GM18861 (cell line): ENCODE measurements around the gene AHCY.
"Not testable (repeated sequence)": the region's sequence is repeated elsewhere in the genome, so short reads cannot be mapped to it uniquely, and the experiment has no call there.

Experiments used
- ATAC-seq: cut with Tn5 transposase; IDR thresholded peaks from one replicate; pipeline ENCODE4 v1.9.1; 2021; ENCODE audit not compliant: unreplicated experiment

The AHCY gene

DNA sequence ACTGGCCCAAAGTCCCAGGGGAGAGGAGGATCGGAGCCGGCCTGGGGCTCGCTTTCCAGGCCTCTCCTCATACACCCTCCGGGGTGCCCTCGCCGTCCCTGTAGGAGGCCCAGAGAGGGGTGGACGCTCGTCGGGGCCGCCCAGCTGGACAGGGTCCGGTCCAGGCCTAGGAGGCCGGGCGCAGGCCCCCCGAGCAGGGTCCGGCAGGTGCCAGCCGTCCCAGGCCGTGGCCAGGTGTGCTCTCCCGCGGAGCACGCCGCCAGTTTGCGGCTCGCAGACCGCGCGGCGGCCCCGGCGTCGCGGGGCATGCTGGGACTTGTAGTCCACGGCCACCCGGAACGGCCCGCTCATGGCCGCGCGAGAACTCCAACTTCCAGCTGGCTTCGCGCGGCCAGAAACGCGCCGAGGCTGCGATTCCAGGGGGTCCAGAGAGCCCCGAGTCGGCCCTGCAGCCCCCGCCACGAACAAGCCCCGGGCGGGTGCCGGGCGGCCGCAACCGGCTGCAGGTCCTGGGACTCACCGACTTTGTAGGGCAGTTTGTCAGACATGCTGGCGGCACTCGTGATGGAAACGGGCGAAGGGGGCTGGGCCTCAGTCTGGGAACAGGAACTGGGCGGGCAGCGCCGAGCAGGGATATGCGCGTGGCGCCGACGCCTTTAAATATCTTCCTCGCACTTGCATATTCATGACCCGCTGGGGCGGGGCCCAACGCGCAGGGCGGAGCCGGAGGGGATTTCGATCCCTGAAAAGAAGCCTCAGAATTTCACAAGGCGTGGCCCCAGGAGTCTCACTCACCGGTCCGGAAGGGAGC is at the start of gene AHCY:
TSS of gene AHCY (minus strand) at position 633 of the 811 bp plus-strand sequence. CDS start at position 548, 85 bp downstream.
- peak; percentile 88 for ATAC-seq

DNA sequence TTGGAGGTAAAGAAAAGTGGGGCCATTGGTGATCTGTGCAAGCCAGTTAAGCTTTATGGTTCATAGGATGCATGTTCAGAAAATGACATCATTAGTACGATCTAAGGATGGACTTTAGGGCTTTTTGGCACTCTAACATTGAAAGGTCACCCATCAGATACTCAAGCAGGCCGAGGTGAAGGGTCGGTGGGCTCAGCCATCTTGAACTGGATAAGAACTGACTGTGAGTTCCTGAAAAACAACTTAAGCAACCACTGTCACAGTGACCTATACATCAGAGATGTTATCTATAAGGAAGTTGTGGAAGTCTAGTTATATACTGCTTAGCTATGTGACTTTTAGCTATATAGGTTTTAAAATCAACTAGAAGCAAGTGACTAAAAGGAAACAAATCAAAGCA is 46.9 kb upstream of the AHCY start:
- no peak for ATAC-seq

DNA sequence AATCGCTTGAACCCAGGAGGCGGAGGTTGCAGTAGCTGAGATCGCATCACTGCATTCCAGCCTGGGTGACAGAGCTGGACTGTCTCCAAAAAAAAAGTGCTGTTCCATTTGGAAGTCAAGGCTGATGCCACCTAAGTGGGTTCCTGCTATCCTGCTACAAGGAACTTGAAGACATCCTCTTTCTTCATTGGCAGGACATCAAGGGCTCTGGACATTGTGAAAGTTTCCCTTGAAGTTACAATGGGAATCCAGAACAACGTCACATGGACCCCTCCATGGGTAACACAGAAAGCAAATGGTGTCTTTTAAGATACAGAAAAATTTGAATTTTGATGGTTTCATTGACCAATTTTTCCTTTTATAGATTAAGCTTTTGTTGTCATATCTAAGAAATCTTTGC is 44.4 kb upstream of the AHCY start:
- no peak for ATAC-seq

DNA sequence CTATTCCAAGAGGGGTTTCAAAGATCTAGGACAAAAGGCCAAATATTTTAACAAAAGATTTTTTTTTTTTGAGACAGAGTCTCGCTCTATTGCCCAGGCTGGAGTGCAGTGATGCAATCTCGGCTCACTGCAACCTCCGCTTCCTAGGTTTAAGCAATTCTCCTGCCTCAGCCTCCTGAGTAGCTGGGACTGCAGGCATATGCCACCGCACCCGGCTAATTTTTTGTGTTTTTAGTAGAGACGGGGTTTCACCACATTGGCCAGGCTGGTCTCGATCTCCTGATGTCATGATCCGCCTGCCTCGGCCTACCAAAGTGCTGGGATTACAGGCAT is 43.3 kb upstream of the AHCY start:
- not testable (repeated sequence) for ATAC-seq

DNA sequence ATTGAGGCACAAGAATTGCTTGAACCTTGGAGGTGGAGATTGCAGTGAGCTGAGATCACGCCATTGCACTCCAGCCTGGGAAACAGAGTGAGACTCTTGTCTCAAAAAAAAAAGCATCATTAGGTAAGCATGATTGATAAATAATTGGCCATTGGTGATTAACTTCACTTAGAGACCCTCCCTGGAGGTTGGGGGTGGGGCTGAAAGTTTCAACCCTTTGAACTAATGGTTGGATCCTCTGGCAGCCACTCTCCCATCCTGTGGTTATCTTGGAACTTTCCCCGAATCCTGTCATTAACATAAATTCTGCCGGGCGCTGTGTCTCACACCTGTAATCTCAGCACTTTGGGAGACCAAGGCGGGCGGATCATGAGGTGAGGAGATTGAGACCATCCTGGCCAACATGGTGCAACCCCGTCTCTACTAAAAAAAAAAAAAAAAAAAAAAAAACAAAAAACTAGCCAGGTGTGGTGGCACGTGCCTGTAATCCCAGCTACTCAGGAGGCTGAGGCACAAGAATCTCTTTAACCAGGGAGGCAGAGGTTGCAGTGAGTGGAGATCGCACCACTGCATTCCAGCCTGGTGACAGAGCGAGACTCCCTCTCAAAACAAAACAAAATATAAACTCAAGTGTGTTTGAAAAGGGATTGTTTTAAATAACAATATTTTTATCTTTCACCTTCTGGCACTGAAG is 42.8 kb upstream of the AHCY start:
- not testable (repeated sequence) for ATAC-seq

DNA sequence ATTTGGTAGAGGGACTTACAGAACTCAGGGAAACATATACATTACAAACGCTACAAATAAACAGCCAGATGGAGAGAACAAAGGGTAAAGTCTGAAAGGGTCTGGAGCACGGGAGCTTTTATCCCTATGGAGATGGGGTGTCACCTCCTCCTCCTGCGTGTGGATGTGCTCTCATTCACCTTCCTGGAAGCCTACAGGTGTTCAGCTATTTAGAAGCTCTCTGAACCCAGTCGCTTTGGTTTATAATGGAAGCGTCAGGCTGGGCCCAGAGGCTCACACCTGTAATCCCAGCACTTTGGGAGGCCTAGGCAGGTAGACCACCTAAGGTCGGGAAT is 42.2 kb upstream of the AHCY start:
- no peak for ATAC-seq

DNA sequence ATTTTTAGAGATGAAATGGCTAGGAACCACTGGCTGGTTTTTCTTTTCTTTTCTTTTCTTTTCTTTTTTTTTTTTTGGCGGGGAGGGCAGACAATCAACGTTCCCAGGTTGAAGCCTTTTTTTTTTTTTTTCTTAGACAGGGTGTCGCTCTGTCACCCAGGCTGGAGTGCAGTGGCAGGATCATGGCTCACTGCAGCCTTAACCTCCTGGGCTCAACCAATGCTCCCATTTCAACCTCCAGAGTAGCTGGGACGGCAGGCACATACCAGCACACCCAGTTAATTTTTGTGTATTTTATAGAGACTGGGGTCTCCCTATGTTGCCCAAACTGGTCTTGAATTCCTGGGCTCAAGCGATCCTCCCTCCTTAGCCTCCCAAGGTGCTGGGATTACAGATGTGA is 41.1 kb upstream of the AHCY start:
- no peak for ATAC-seq

DNA sequence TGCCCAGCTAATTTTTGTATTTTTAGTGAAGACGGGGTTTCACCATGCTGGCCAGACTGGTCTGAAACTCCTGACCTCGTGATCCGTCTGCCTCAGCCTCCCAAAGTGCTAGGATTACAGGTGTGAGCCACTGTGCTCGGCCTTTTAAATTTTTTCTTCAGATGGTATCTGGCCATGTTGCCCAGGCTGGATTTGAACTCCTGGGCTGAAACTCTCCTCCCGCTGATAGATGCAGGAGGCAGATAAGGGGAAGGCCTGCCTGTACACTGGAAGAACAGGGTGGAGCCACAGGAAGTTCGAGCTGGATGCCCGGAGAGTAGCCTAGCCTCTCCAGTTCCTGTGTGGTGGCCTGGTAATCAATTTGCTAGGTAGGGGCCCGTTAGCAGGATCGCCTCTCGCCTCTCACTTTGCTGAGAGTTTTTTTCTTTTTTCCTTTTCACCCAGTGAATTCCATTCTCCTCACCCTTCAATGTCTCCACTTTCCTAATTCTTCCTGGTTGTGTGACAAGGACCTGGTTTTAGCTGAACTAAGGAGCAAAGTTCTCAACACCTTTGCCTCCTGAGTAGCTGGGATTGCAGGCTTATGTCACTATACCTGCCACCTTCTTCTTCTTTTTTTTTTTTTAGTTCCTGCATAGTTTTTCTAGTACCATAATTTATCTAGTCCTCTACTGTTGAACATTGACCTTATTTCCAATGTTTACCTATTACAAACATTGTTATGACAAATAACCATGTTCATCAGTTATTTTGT is 40.5 kb upstream of the AHCY start:
- no peak for ATAC-seq

DNA sequence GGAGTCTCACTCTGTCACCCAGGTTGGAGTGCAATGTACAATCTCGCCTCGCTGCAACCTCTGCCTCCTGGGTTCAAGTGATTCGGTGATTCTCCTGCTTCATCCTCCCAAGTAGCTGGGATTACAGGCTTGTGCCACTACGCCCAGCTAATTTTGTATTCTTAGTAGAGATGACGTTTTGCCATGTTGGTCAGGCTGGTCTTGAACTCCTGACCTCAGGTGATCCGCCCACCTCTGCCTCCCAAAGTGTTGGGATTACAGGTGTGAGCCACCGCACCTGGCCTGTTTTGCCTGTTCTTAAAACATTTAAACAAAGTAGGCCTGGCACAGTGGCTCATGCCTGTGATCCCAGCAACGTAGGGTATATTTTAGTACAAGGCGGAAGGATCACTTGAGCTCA is 38.0 kb upstream of the AHCY start:
- not testable (repeated sequence) for ATAC-seq

- not testable (repeated sequence) for ATAC-seq
These were observed 37.6 kb upstream of the AHCY start for GRCh38 chr20:34340726-34341125.

DNA sequence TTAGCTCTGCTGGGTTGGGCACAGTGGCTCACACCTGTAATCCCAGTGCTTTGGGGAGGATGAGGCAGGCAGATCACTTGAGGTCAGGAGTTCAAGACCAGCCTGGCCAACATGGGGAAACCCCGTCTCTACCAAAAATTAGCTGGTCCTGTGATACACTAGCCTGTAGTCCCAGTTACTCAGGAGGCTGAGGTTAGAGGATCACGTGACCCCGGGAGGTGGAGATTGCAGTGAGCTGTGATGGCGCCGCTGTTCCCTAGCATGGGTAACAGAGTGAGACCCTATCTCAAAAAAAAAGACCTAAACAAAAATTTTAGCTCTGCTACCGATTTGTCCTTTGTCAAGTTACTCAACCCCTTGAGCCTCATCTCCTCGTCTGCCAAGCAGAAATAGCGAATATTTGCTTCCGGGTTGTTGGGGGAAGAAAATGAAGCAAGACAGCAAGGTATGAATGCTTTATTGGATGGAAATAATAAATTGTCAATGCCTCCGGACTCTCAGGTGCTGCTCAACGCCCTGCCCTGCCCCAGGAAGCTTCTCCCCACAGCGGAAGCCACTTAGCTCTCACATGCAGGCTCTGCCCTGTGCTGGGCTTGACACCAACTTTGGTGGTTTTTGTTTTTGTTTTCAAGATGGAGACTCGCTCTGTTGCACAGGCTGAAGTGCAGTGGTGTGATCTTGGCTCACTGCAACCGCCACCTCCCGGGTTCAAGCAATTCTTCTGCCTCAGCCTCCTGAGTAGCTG is 35.0 kb upstream of the AHCY start:
- ATAC-seq: no peak

- no peak for ATAC-seq
These were observed 34.4 kb upstream of the AHCY start for GRCh38 chr20:34337544-34337943.

GRCh38 chr20:34334654-34335407 is 31.7 kb upstream of the AHCY start:
- ATAC-seq: no peak

DNA sequence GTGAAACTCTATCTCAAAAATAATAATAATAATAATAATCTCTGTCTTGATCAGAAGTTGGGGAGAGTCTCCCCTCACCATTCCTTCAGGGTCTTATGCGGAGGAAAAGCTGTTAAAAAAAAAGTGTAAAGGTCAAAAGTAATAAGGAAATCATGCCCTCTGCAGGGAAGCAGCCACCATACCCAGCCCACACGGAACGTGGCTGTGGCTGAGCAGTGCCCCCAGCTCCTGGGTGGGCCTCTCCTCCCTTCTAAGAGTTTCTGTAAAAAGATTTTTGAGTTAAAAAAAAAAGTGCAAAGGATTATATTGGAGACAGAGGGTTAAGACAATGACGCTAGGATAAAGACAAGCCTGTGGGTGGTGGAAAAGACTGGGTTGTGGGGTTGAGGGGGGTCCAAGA is 30.6 kb upstream of the AHCY start:
- no peak for ATAC-seq

GRCh38 chr20:34332262-34332920 is 29.2 kb upstream of the AHCY start:
- no peak for ATAC-seq

DNA sequence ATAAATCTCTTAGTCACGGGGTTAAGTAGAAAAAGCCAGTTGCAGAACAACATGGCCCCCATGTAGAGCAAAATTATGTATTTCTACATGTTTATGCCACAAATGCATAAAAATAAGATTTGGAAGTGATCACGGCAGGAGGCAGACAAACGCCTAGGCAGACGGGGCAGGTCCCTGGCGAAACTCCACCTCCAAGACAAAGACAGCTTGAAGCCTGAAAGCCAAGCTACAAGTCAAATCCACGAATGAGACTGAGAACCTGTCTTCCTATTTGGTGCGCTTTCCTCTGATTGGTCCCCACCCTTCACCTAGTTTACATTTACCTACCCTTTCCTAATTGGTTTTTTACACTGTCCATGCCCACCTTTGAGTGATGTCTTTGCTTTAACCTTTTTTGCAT is 28.7 kb upstream of the AHCY start:
- ATAC-seq: no peak

- ATAC-seq: not testable (repeated sequence)
These were observed 27.8 kb upstream of the AHCY start for GRCh38 chr20:34330861-34331544.

- no peak for ATAC-seq
These were observed 25.9 kb upstream of the AHCY start for GRCh38 chr20:34328928-34329677.

GRCh38 chr20:34328207-34328606 is 25.1 kb upstream of the AHCY start:
- not testable (repeated sequence) for ATAC-seq
